ENCODE measurements around the gene ZNF646.
A peak's percentile ranks its signal among the peaks of the same experiment; 100 is the strongest.

ZNF646 gene

GRCh38 chr16:31063843-31064611 lies 10.2 kb upstream of the ZNF646 start:
- DNase-seq: no peak

- DNase-seq: no peak
These were observed 9.2 kb upstream of the ZNF646 start for GRCh38 chr16:31064882-31065461.

- no peak for DNase-seq
These were observed 6.9 kb upstream of the ZNF646 start for GRCh38 chr16:31067342-31067741.

- DNase-seq: no peak
These were observed 2.4 kb upstream of the ZNF646 start for GRCh38 chr16:31071861-31072260.

GRCh38 chr16:31072540-31073141 lies 1.6 kb upstream of the ZNF646 start:
- DNase-seq: peak; percentile 47

GRCh38 chr16:31073142-31073969 lies 866 bp upstream of the ZNF646 start:
- DNase-seq: peak; percentile 93

GRCh38 chr16:31074814-31075183 lies 577 bp downstream of the ZNF646 start:
- DNase-seq: peak; percentile 24

- DNase-seq: no peak
These were observed 2.1 kb downstream of the ZNF646 start for GRCh38 chr16:31076319-31076718.

GRCh38 chr16:31077024-31077423 lies 2.8 kb downstream of the ZNF646 start:
- no peak for DNase-seq

- DNase-seq: no peak
These were observed 3.6 kb downstream of the ZNF646 start for GRCh38 chr16:31077592-31078396.

- DNase-seq: no peak
These were observed 4.5 kb downstream of the ZNF646 start for GRCh38 chr16:31078597-31079341.

- no peak for DNase-seq
These were observed 5.2 kb downstream of the ZNF646 start for GRCh38 chr16:31079342-31079944.

- DNase-seq: no peak
These were observed 5.9 kb downstream of the ZNF646 start for GRCh38 chr16:31080035-31080629.

- no peak for DNase-seq
These were observed 6.7 kb downstream of the ZNF646 start for GRCh38 chr16:31080756-31081419.

- DNase-seq: no peak
These were observed 7.5 kb downstream of the ZNF646 start for GRCh38 chr16:31081428-31082351.

GRCh38 chr16:31082368-31083045 lies 8.3 kb downstream of the ZNF646 start:
- no peak for DNase-seq

- DNase-seq: no peak
These were observed 8.9 kb downstream of the ZNF646 start for GRCh38 chr16:31083081-31083480.

- no peak for DNase-seq
These were observed 9.3 kb downstream of the ZNF646 start for GRCh38 chr16:31083556-31083955.

GRCh38 chr16:31083981-31084380 lies 9.8 kb downstream of the ZNF646 start:
- no peak for DNase-seq

All from DMS53 (cell line).